Measurements from ENCODE around the gene ATG10.
"Not testable (repeated sequence)": the region's sequence is repeated elsewhere in the genome, so short reads cannot be mapped to it uniquely, and the experiment has no call there.

ATG10 gene

DNA sequence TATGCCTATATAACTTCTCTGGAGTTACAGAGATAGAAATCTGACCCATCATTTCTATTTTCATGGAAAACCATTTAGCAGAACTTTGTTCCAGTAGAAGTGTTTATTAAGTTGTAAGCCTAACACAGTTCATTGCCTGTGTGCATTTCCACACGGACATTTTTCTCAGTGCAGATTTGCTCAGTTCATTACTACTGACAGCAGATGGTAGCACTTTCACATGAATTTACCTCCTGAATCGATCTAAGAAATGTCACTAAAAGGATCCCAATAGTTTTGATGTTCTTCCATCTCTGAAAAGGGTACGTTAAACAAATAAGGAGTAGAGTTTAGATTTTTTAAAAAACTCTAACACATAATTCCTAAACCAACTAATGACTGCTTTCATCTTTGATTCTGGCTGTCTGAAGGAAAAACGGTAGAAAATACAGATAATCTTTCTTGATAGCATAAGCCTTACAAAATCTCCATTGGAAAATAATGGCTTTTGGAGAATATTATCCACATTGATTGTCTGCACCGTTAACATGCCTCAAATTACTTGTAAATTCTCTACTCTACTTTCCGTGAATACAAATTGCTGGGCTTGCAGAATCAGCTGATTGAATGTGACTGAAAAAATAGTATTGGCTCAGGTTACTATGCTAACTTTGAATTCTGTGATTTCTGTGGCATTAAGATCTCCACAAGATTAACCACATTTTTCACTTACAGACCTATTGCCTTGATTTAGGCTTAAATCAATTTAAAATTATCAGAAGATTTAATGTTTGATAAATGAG is 273.2 kb downstream of the ATG10 start:
- no peak for DNase-seq

DNA sequence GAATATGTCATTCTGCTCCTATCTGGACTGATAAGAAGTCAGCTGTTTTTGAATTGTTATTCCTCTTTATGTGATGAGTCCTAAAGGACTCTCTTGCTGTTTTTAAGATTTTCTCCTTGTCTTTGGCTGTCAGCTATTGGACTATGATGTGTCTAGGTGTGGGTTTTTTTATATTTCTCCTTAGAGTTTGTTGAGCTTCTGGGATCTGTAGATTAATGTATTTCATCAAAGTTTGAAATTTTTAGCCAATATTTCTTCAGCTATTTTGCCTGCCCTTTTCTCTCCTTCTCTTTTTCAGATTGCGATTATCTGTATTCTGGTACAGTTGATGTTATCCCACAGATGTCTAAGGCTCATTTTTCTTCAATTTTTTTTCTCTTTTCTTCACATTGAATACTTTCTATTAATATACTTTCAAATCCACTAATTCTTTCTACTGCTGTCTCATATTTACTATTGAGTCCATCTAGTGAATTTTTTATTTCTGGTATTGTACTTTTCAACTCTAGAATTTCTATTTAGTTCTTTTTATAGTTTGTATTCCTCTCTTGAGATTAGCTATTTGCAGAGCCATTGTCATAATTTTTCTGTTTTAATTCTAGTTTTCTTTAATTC is 275.2 kb downstream of the ATG10 start:
- no peak for DNase-seq

DNA sequence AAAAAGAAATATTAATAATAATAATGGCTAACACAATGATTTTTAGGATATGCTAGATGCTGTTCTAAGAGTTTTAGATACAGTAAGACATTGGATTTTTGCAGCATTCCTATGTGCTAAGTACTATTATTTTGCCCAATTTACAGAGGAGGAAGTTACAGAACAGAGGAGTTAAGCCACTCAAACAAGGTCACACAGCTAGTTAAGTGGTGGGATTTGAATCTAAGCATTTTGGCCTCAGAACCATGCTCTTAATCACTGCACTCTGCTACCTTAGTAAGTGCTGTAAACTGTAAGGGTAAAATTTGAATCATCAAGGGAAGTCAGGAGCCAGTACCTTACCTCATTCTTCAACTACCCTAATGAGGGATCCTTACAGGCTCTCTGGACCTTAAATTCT is 280.9 kb downstream of the ATG10 start:
- no peak for DNase-seq

DNA sequence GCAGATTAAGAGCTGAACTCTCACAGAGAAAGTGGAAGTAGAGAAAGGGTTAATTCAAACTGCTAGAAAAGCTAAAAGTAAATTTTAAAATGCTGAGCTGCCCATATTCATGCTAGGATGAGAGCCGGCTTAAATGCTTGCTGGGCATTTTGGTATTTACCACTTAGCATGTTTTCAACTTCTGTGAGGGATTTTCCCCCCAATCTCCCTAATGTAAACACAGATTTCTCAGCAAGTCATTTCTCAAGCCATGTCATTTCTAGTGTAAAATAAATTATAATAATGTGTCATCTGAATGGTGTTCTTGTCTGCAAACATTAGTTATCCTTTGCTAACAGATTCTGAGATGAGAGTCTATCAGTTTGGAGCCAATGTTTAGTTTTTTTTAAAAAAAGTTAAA is 284.0 kb downstream of the ATG10 start:
- no peak for DNase-seq

DNA sequence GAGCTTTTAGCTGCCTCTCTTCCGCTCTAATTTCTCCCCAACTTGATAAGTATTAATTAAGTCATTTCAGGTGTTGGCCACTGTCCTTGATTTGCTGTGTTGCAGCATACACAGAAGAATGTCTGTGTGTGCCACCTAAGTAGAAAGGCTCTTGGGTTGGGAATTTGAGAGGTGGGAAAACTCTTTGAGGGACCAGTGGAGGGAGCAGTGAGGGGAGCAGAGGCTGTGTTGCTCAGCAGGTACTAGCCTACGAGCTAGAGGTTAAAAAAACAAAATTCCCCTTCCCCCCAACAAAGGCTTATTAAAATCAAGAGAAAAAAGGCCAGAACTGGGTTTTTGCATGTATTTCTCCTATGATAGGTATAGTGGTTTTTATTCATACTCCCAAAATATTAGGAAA is 285.4 kb downstream of the ATG10 start:
- DNase-seq: no peak

DNA sequence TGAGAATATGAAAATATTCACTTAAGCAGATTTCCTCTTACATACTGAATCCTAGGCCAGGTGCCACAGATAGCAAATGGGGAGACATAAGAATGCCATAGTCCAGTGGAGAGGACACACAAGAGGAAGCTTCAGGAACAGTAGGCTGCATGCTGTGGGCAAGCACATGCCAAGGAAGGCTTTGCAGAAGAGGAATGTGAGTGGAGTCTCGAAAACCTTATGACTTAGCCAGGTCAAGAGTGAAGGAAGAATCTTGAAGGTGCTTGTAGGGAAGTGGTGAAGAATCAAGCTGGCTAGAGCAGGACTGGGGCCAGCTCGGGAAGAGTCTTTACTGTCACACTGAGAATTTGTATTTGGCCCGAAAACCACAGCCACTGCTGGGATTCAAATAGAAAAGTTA is 285.9 kb downstream of the ATG10 start:
- DNase-seq: no peak

DNA sequence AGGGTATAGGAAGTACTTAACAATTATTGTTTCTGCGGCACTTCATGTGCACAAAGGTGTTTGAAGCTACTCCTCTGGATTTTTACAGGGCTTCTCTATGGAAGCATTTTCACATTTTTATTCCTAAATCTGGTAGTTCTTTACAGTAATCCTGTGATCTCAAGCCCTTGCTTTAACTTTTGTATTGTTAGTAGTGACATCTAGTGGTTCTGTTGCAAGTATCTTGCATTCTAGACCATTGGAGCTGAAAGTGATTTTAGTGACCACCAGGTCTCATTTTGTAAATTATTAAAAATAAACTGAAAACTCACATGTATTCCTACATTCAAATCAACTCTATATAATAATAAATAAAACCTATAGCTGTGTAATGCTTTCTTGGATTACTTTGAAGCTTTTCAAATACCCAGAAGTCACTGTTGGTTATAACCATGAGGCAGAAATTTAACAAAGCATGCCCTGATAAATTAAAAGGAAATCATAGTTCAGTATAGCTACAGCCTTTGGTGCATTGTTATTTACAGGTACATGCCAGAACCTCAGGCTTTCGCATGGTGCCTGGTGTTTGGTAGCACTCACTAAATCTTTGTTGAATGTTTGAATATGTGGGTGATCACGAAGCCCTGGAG is 287.5 kb downstream of the ATG10 start:
- DNase-seq: peak; percentile 6

DNA sequence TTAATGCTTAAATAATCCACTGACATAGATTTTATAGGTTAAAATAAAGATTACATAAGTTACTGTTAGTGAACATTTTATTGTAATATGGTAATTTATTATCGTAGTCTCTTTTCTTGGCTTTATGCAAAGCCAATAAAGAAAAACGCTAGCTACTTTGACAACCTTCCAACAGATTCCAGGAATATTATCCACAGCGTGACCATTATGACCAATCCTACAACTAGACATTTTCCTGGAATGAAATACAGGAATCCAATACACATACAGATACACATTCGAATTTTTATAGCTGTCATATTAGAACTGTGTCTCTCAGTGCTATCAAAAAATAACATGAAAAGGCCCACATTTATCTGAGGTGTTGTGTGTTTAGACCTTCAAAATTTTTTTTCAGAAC is 293.2 kb downstream of the ATG10 start:
- DNase-seq: no peak

DNA sequence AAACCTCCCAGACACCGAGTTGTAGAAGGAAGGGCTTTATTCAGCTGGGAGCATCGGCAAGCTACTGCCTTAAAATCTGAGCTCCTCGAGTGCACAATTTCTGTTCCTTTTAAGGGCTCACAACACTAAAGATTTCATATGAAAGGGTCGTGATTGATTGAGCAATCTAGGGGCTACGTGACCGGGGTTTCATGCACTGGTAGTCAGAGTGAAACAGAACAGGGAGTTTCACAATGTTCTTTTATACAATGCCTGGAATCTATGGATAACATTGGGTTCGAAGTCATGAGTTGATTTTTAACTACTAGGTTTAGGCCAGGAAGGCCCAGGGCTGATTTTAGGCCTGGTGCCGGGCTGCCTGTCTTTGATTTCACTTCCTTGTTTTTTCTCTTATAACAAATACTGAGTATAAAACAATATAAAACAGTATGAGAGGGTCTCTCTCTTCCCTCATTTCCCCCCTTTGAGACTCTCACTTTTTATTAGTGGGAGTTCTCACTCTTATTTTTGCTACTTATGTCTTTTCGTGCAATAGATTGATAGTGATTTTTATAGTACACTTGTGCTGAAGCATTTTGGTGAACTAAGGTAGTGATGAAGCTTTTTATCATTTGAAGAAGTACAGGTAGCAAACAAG is 295.6 kb downstream of the ATG10 start:
- DNase-seq: not testable (repeated sequence)

DNA sequence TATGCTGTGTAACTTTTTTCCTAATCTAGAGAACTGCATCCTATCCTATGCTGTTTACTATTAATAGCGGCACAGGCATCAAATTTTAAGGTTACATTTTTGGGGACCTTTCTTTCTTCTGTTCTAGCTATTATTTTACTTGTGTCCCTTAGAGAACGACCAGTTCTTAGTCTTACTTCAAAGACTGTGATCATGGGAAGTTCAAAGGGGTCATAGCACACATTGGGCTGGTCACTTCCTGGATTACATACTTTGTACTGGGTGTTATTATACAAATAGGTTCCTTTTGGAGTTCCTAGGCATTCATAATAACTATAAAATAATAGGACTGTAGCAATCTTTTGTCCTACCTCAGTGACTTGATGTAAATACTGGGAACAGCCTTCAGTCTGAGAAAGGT is 297.5 kb downstream of the ATG10 start:
- not testable (repeated sequence) for DNase-seq

DNA sequence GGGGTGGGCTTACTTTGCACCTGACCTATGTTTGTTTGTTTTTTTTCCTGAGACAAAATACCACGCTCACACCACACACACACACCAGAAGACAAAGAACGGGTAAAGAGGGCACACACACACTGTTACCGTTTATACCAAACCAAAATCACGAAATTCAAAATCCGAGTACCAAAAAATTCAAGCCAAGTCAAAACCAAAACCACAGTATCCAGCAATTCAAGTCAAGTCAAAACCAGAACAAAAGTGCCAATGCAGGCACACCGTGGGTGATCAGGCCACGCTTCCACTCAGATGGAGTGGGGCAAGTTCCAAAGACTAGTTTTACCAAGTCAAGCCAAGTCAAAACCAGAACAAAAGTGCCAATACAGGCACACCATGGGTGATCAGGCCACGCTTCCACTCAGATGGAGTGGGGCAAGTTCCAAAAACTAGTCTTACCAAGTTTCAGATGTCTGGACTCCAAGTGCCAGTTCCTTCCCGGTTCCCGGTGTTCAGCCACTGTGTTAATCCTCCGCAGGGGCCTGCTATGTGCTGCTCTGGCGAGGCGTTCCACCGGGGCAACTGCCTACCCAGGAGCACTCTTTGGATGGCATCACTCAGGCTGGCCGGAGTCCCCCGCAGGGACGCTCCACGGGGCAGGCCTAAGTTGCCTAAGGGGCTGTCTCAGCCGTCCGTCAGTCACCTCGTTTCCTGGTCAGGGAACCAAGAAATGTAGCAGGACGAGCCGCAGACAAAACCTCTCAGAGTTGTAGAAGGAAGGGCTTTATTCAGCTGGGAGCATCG is 300.9 kb downstream of the ATG10 start:
- not testable (repeated sequence) for DNase-seq

DNA sequence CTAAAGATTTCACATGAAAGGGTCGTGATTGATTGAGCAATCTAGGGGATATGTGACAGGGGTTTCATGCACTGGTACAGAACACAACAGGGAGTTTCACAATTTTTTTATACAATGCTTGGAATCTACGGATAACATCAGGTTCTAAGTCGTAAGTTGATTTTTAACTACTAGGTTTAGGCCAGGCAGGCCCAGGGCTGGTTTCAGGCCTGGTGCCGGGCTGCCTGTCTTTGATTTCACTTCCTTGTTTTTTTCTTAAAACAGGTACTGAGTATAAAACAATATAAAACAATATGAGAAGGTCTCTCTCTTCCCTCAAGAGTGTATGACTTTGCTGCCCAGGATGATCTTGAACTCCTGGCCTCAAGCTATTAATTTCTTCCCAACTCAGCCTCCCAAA is 301.6 kb downstream of the ATG10 start:
- DNase-seq: not testable (repeated sequence)

DNA sequence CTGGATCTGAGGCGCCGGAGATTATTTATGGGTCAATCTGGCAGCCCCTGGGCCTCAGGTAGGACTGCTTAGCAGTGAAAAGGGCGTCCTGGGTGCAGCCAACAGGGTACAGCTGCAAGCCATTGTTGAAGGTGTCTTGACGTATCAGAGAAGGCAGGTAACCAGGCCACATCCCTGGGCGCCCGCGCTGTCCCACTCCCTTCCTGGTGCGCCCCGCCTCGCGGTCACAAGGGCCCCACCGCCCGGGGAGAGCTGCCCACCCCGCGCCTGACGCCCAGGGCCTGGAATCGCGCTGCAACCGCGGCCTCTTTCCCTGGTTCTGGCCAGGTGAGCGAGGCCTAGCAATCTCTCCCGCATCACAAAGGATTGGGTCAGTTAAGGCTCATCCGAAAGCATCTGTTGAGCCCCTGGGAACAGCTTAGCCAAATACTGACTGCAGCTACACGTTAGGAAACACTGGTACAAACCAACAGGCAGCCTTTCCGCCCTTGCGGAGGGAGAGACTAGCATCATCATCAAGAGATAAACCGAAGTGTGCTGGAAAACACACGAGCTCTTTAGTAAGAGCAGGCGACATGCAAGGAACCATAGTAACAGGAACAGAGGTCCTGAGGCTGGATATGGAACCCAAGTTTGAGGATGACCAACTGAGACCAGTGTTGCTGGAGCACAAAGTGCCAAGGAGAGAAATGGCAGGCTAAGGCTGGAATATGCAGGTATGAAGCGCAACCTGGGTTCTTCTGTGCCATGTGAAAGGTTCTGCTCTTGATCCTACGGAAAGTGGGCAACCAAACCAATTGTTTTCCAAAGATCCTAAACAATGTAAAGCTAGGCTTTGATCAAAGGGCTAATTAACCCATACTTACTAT is 302.8 kb downstream of the ATG10 start:
- DNase-seq: no peak

DNA sequence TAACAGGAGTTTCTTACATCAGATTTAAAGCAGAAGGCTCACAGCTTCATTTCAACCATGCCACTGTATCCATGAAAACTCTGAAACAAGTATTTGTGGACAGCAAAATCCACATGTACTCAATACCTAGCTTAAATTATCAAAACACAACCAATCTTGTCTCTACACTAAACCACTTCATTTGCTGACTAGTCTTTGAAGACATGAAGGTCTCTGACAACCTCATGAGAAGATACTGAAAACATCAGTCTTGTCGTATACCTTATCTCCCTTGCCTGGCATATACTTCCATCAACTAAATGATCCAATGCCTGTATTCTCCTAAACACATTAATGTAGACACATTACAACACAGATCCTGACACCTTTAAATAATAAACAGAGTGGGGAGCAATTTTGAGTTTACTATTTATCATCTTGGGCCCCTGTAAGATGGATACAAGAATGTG is 303.4 kb downstream of the ATG10 start:
- DNase-seq: no peak

DNA sequence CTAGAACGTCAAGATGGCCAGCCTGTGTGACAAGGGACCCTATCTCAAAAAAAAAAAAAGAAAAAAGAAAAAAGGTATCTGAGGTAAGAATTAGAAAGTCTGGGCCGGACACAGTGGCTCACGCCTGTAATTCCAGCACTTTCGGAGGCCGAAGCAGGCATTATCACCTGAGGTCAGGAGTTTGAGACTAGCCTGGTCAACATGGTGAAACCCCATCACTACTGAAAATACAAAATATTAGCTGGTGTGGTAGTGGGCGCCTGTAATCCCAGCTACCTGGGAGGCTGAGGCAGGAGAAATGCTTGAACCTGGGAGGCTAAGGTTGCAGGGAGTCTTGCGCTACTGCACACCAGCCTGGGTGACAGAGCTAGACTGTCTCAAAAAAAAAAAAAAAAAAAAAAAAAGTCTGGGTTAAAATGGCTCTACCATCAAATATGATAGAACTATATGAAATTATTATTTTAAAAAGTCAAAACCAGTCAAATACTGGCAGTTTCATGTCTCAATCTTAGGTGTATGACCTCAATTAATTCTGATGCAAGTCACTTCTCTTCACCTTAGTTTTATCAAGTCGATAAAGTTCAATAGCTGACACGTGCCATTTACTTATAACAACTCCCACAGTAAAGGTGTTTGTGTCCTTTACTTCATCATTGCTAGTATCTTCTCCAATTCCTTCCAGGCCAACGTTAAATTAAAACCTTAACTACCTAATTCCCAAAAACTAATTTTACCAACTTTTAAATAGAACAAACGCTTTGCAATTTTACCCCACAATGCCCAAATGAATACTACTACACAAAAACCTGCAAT is 305.2 kb downstream of the ATG10 start:
- no peak for DNase-seq

DNA sequence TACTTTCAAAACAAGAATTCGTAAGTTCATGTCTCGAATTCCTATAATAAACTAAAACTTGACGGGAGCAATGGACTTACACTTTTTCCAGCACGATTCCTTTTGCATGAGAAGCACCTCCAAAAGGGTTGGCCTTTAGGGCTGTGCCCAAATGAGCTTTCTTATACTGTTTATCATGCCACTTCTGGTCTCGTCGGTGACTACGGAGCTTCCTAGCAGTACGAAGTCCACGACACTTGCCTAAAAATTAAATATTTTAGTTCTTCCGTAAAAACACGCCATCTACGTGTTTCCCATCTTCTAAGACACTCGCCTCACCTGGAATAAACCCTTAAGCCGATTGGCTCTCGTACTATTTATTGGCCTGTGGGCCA is 305.8 kb downstream of the ATG10 start:
- DNase-seq: peak; percentile 7

DNA sequence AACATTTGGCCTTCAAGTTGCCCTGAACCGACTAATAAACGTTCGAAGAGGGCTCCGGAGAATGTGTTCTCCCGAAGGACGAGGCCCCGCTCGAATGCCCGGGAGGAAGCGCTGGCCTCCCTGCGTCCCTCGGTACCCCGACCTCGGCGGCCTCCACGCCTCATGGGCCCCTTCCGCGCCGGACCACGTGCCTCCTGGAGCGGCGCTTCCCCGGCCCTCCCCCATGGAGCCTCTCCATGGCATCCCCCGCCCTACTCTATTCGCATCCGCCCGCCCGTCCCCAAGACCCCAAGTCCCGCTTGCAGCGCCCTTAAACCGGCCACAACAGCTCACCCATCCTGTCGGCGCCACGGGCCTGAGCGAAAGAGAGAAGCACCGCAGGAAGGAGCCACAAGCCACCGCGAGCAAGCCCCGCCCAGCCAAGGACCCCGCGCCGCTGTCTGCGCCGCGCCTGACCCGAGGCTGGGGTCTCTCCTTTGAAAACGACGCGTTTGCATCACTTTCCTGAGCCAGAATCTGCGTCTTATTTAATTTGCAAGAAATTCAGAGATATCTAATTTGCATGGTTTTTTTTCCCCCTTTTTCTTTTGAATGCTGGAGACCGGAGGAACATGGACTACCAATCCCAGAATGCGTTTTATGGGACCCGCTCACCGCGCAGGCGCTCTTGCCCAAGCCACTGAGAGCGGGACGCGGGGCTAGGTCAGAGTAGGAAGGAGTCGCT is 306.3 kb downstream of the ATG10 start, which contains the start of gene RPS23:
Gene RPS23 (minus strand): TSS at position 368 of the 724 bp plus-strand sequence. CDS start 31 bp downstream, at position 337.
- peak; percentile 96 for DNase-seq

DNA sequence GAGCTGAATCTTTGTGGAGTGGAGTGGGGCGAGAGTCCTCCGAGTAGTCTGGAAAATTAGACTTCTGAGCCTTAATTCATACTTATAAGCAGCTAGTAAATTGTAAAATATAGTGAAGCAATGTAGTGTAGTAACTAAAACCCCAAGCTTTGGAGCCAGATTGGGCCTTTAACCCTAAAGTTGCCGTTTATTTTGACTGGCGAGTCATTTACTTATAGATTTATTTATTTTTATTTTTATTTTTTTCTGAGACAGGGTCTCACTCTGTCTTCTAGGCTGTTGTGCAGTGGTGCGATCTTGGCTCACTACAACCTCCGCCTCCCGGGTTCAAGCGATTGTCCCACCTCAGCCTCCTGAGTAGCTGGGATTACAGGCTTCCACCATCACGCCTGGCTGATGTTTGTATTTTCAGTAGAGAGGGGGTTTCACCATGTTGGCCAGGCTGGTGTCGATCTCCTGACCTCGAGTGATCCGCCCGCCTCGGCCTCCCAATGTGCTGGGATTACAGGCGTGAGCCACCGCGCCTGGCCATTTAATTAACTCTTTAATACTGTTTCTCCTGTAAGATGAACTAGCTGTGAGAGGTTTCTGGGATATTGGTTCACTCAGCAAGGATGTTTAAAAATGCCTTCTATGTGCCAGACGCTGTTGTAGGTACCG is 307.0 kb downstream of the ATG10 start:
- DNase-seq: no peak

DNA sequence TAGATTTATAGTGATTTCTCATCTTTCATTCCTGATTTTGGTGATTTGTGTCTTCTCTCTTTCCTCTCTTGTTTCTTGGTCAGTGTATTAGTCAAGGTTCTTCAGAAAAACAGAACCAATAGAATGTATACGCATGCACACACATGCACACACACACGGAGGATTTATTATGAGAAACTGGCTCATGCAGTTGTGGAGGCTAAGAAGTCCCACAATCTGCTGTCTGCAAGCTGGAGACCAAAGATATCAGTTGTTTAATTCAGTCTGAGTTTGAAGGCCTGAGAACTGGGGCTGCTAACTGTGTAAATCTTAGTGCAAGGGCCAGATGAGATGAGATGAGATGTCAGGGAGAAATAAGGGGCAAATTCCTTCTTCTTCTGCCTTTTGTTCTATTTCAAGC is 312.1 kb downstream of the ATG10 start:
- DNase-seq: no peak

DNA sequence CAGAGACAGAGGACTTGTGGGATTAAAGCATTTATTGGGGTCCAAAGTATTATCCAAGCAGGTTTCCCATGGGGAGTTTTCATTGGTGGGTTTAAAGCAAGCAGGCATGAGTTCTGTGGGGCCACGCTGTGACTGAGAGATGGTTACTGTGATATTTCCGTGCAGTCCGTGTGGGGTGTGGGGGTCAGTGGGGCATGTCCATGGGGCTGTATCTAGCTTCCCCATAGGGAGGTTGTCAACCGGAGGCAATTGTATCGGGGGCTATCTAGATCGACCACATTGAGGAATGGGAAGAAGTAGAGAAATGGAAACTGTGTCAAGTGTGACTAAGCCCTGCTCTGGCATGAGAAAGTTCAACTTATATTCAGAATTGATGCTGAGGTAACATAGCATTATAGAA is 313.4 kb downstream of the ATG10 start:
- DNase-seq: no peak

Data from suppressor macrophage treated with lipopolysaccharide for 4 hours (primary cell).